GM23338 (cell line): Measurements from ENCODE around the gene RALBP1. TPM values are rescaled to one million over a fixed set of nuclear protein-coding genes. Genes with fewer than 3 reads are reported as not detected.

Experiments used
- ATAC-seq: fragments of 200-7000 bp; cut with Tn5 transposase; 3 replicates; pipeline ENCODE4 v1.9.1; 2020
- DNase-seq: peaks from one replicate; pipeline ENCODE4 v3.0.0-alpha.2; 2015; ENCODE audit warnings: low spot score
- H2AFZ ChIP-seq: fragments of 200-600 bp; sonication (generic); 2 replicates; pipeline ENCODE4 v1.8.0; 2016; ENCODE audit warnings: antibody characterized with exemption, mild to moderate bottlenecking, moderate library complexity
- H3F3A ChIP-seq: fragments of 200-600 bp; sonication (generic); replicated peaks from 2 replicates; pipeline ENCODE4 v1.8.0; 2017; ENCODE audit warnings: antibody characterized with exemption, mixed run types, low read depth
- H3K27ac ChIP-seq: fragments of 200-600 bp; sonication (generic); 2 replicates; pipeline ENCODE4 v1.6.1; 2016; ENCODE audit warnings: low read depth
- H3K27me3 ChIP-seq: fragments of 200-600 bp; sonication (generic); 2 replicates; pipeline ENCODE4 v1.8.0; 2016; ENCODE audit warnings: mild to moderate bottlenecking, mixed run types, moderate library complexity; ENCODE audit not compliant: insufficient read depth
- H3K36me3 ChIP-seq: fragments of 200-600 bp; sonication (generic); 2 replicates; pipeline ENCODE4 v1.8.0; 2016; ENCODE audit warnings: mild to moderate bottlenecking; ENCODE audit not compliant: insufficient read depth
- H3K4me1 ChIP-seq: fragments of 200-600 bp; sonication (generic); 2 replicates; pipeline ENCODE4 v1.8.0; 2016; ENCODE audit warnings: mild to moderate bottlenecking, moderate library complexity; ENCODE audit not compliant: insufficient read depth
- H3K4me2 ChIP-seq: fragments of 200-600 bp; sonication (generic); 2 replicates; pipeline ENCODE4 v1.7.1; 2017; ENCODE audit warnings: mixed run types
- H3K4me3 ChIP-seq: fragments of 200-600 bp; sonication (generic); 2 replicates; pipeline ENCODE4 v1.6.1; 2016; ENCODE audit warnings: mixed run types
- H3K79me2 ChIP-seq: fragments of 200-600 bp; sonication (generic); replicated peaks from 2 replicates; pipeline ENCODE4 v1.8.0; 2017; ENCODE audit warnings: mild to moderate bottlenecking; ENCODE audit not compliant: insufficient read depth
- H3K9me2 ChIP-seq: fragments of 200-600 bp; sonication (generic); 2 replicates; pipeline ENCODE4 v1.8.0; 2017; ENCODE audit not compliant: insufficient read depth
- H4K20me1 ChIP-seq: fragments of 200-600 bp; sonication (generic); replicated peaks from 2 replicates; pipeline ENCODE4 v1.8.0; 2017; ENCODE audit warnings: mild to moderate bottlenecking; ENCODE audit not compliant: insufficient read depth
- H3K27ac Mint-ChIP-seq: 2 replicates; pipeline ENCODE4 v1.8.0; 2020; ENCODE audit warnings: inconsistent platforms, mild to moderate bottlenecking, moderate library complexity, mixed read lengths
- H3K27me3 Mint-ChIP-seq: 3 replicates; pipeline ENCODE4 v1.8.0; 2022; ENCODE audit warnings: low read depth, mild to moderate bottlenecking, moderate library complexity, mixed read lengths, inconsistent platforms; ENCODE audit not compliant: insufficient read depth, poor library complexity
- H3K36me3 Mint-ChIP-seq: 3 replicates; pipeline ENCODE4 v1.8.0; 2021; ENCODE audit warnings: low read depth, mild to moderate bottlenecking, inconsistent platforms, moderate library complexity, mixed read lengths
- H3K4me1 Mint-ChIP-seq: 3 replicates; pipeline ENCODE4 v1.8.0; 2020; ENCODE audit warnings: mild to moderate bottlenecking, inconsistent platforms, mixed read lengths
- H3K4me3 Mint-ChIP-seq: 3 replicates; pipeline ENCODE4 v1.8.0; 2021; ENCODE audit warnings: moderate library complexity, mild to moderate bottlenecking, inconsistent platforms, mixed read lengths
- H3K9me3 Mint-ChIP-seq: 3 replicates; pipeline ENCODE4 v1.8.0; 2020; ENCODE audit warnings: moderate library complexity, mild to moderate bottlenecking, inconsistent platforms, mixed read lengths
- CREB1 ChIP-seq: fragments of 250-450 bp; sonication (Bioruptor Pico); IDR thresholded peaks from 2 replicates; pipeline ENCODE4 v1.5.0; 2020; ENCODE audit warnings: low read depth, mild to moderate bottlenecking, moderate library complexity
- CTCF ChIP-seq, 2 experiments: fragments of 200-600 bp in 1 of 2; sonication (generic) in 1 of 2; conservative IDR thresholded peaks; 2 replicates each; pipeline versions ENCODE4 v1.5.1 to v1.6.1; 2016 to 2017; ENCODE audit warnings: antibody characterized with exemption in 2 of 2, low read depth in 2 of 2, mild to moderate bottlenecking in 2 of 2, moderate library complexity in 1 of 2
- ETS1 ChIP-seq: IDR thresholded peaks from 2 replicates; pipeline ENCODE4 v1.6.1; 2016; ENCODE audit warnings: antibody characterized with exemption
- EZH2 ChIP-seq: fragments of 200-600 bp; sonication (generic); IDR thresholded peaks from one replicate; pipeline ENCODE4 v1.8.0; 2017; ENCODE audit warnings: antibody characterized with exemption, mild to moderate bottlenecking, low read depth; ENCODE audit not compliant: unreplicated experiment
- EZH2phosphoT487 ChIP-seq: fragments of 200-600 bp; sonication (generic); IDR thresholded peaks from one replicate; pipeline ENCODE4 v1.8.1; 2018; ENCODE audit warnings: antibody characterized with exemption; ENCODE audit not compliant: unreplicated experiment
- JUNB ChIP-seq: IDR thresholded peaks from one replicate; pipeline ENCODE4 v1.6.1; 2016; ENCODE audit warnings: antibody characterized with exemption; ENCODE audit not compliant: unreplicated experiment
- NANOG ChIP-seq: IDR thresholded peaks from 2 replicates; pipeline ENCODE4 v1.6.1; 2016; ENCODE audit warnings: antibody characterized with exemption, borderline replicate concordance
- POLR2AphosphoS5 ChIP-seq: IDR thresholded peaks from 2 replicates; pipeline ENCODE4 v1.6.1; 2016; ENCODE audit warnings: antibody characterized with exemption, low read depth
- REST ChIP-seq: IDR thresholded peaks from one replicate; pipeline ENCODE4 v1.6.1; 2018; ENCODE audit warnings: antibody characterized with exemption; ENCODE audit not compliant: unreplicated experiment
- STAT1 ChIP-seq: IDR thresholded peaks from one replicate; pipeline ENCODE4 v1.6.1; 2016; ENCODE audit warnings: antibody characterized with exemption; ENCODE audit not compliant: unreplicated experiment
- ZNF114 ChIP-seq: fragments of 250-450 bp; sonication (Bioruptor Pico); IDR thresholded peaks from 2 replicates; pipeline ENCODE4 v1.5.0; 2020; ENCODE audit warnings: mild to moderate bottlenecking, moderate library complexity
- ZNF331 ChIP-seq: fragments of 250-450 bp; sonication (Bioruptor Pico); IDR thresholded peaks from 2 replicates; pipeline ENCODE4 v1.5.0; 2020; ENCODE audit warnings: low read depth, mild to moderate bottlenecking, moderate library complexity
- ZNF462 ChIP-seq: fragments of 250-450 bp; sonication (Bioruptor Pico); IDR thresholded peaks from 2 replicates; pipeline ENCODE4 v1.5.0; 2020; ENCODE audit warnings: mild to moderate bottlenecking, moderate library complexity
- polyA plus RNA-seq: library from polyadenylated mRNA; unstranded; fragments of >200 nt; fragmentation: Nextera tagmentation; extraction: Ambion mirVana; gene quantifications from 2 replicates; pipeline ENCODE4 v1.2.1, GENCODE V29; 2016
- total RNA-seq: library from RNA; depleted of rRNA; stranded (reverse); fragments of >200 nt; shearing (Covaris generic); gene quantifications from 2 replicates; pipeline ENCODE4 v1.2.3, GENCODE V29; 2014

RALBP1 gene
- total and polyA plus RNA-seq, 2 experiments from 2014 or later = 80.9 to 103 TPM

- no peak overlapping the region for H3K4me3 Mint-ChIP-seq
- no peak for TF ChIP-seq ETS1
- no peak for TF ChIP-seq ZNF462 (CRISPR knock-in tag)
- TF ChIP-seq CREB1 = no peak
- no peak for TF ChIP-seq EZH2
- TF ChIP-seq NANOG = no peak
- no peak for TF ChIP-seq ZNF114
- TF ChIP-seq CTCF (conservative IDR thresholded peaks at IDR 0.05; ENCODE audit: low read depth in 2 of 2) = no peak
- TF ChIP-seq JUNB = no peak
- TF ChIP-seq STAT1 = no peak
- TF ChIP-seq REST = no peak
- no peak for TF ChIP-seq POLR2AphosphoS5
- no peak for TF ChIP-seq EZH2phosphoT487
- TF ChIP-seq ZNF331 (CRISPR knock-in tag) = no peak
- Histone ChIP-seq H3K79me2 (peaks cover 80% of the 10 kb centered on the region), H3K9me2 (no peaks in the 10 kb centered on the region), H3K4me1 (no peaks in the 10 kb centered on the region), H3F3A (no peaks in the 10 kb centered on the region), H2AFZ (no peak overlapping the region), H3K27ac (peak overlapping the region; percentile 5; the same call in 1 of the 2 replicates), H3K27me3 (no peaks in the 10 kb centered on the region), H3K4me2 (no peak overlapping the region), H3K4me3 (no peak overlapping the region), H3K36me3 (no peaks in the 10 kb centered on the region), H4K20me1 (no peaks in the 10 kb centered on the region)
- peak overlapping the region; percentile 24; the same call in 1 of the 2 replicates for H3K27ac Mint-ChIP-seq
- no peak for ATAC-seq
- H3K9me3 Mint-ChIP-seq = peaks cover under 1% of the 10 kb centered on the region; the same call in 2 of the 3 replicates
- DNase-seq = no peak
- H3K36me3 Mint-ChIP-seq = peaks cover 6% of the 10 kb centered on the region; the same call in 2 of the 3 replicates
- H3K27me3 Mint-ChIP-seq = peaks cover 2% of the 10 kb centered on the region
- peaks cover 12% of the 10 kb centered on the region; the same call in 2 of the 3 replicates for H3K4me1 Mint-ChIP-seq
Observed at GRCh38 chr18:9508446-9509025, 33.2 kb downstream of the RALBP1 start.
